ENCODE results near the gene SLC35F4.

Gene SLC35F4

GRCh38 chr14:57686304-57686703 is 179.6 kb downstream of the SLC35F4 start:
- in situ Hi-C loops (cut with MboI; ENCODE audit: low pct_unique_long_range_greater_than_20kb, low sequenced_read_pairs): no loop called here
- DNase-seq: no peak

GRCh38 chr14:57671021-57671420 is 194.9 kb downstream of the SLC35F4 start:
- in situ Hi-C loops (cut with MboI; ENCODE audit: low pct_unique_long_range_greater_than_20kb, low sequenced_read_pairs): no loop called here
- no peak for DNase-seq

GRCh38 chr14:57660208-57660607 is 205.7 kb downstream of the SLC35F4 start:
- no peak for DNase-seq
- in situ Hi-C loops (cut with MboI; ENCODE audit: low pct_unique_long_range_greater_than_20kb, low sequenced_read_pairs): no loop called here

- no peak for DNase-seq
- in situ Hi-C loops (cut with MboI; ENCODE audit: low pct_unique_long_range_greater_than_20kb, low sequenced_read_pairs): no loop called here
Observed at GRCh38 chr14:57659052-57659451, 206.8 kb downstream of the SLC35F4 start.

- in situ Hi-C loops (cut with MboI; ENCODE audit: low pct_unique_long_range_greater_than_20kb, low sequenced_read_pairs): no loop called here
- DNase-seq: no peak
Observed at GRCh38 chr14:57657487-57657886, 208.4 kb downstream of the SLC35F4 start.

DNA sequence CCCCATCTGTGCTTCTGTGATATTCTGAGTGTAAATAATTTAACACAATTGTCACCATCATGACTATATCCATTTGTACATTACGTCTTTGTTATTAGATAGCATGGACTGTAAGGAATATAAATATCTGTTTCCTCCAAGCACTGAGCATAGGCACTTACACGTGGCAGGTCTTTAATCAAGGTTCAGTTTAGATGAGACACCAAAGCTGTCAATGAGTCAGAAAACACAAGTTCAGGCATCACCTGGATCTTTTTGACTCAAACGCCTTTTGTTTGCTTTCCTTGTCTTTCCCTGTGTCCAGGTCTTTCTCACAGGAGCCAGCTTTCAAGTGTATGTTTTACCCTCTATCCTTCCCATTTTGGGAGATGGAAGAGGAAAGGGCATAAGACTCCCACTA is 209.0 kb downstream of the SLC35F4 start:
- no peak for DNase-seq
- in situ Hi-C loops (cut with MboI; ENCODE audit: low pct_unique_long_range_greater_than_20kb, low sequenced_read_pairs): no loop called here

GRCh38 chr14:57652769-57653168 is 213.1 kb downstream of the SLC35F4 start:
- in situ Hi-C loops (cut with MboI; ENCODE audit: low pct_unique_long_range_greater_than_20kb, low sequenced_read_pairs): no loop called here
- no peak for DNase-seq

DNA sequence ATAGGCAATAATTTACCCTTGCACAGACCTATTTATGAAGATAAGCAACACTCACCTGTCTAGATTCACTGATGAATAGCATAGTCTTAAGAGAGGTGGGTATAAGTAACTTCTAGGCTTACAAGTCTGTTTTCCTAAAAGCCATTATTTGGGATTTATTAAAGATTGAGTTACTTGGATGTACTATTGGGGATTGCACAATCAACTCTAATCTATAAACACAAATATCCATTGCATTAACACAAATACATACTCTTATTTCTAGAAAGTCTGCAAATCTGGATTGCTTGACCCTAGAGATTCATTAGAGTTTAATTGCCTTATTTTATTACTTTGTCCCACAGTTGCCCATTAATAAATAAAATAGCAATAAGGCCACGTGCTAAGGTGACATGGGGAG is 224.1 kb downstream of the SLC35F4 start:
- in situ Hi-C loops (cut with MboI; ENCODE audit: low pct_unique_long_range_greater_than_20kb, low sequenced_read_pairs): no loop called here
- no peak for DNase-seq

DNA sequence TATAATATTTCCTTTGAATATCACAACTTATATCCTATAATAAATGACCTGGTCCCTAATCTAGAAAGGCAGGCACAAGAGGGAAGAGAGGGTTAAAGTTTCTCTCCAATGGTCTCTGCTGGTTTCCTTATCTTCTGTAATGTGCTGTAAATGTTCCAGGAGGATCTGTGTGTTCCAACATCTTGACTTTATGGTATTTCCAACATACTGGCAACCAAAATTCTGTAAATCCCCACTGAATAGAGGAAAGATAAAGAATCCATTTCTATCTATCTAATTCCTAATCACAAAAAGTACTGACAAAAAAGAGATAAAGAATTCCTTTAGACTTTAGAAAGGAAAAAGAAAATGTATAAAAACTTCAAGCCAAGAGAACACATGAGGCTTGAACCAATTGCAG is 225.9 kb downstream of the SLC35F4 start:
- DNase-seq: no peak
- in situ Hi-C loops (cut with MboI; ENCODE audit: low pct_unique_long_range_greater_than_20kb, low sequenced_read_pairs): no loop called here

- in situ Hi-C loops (cut with MboI; ENCODE audit: low pct_unique_long_range_greater_than_20kb, low sequenced_read_pairs): no loop called here
- DNase-seq: no peak
Observed at GRCh38 chr14:57637901-57638300, 228.0 kb downstream of the SLC35F4 start.

DNA sequence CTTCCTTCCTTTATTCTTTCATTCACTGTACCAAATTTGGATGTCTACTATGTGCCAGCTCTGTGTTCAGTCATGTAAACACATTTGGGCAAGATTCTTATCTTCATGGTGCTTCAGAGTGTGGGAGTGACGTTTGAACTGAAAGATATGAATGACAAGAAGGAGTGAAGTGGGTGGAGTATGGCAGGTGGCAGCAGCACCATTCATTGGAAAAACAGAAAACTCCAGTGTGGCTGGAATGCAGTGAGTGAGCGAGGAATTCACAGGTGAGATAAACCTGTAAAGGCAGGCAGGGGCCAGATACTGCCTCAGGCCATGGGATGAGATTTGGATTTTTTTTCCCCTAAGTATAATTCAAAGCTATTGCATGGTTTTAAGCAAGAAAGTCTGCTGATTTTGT is 231.6 kb downstream of the SLC35F4 start:
- no peak for DNase-seq

DNA sequence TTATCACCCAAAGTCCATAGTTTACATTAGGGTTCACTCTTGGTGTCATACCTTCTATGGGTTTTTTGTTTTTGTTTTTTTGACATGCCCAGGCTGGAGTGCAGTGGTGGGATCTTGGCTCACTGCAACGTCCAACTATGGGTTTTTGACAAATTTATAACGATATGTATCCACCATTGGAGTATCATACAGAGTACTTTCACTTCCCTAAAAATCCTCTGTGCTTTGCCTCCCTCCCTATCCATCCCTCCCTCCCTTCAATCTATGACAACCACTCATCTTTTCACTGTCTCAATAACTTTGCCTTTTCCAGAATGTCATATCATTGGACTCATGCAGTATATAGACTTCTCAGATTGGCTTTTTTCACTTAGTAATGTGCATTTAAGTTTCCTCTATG is 233.2 kb downstream of the SLC35F4 start:
- in situ Hi-C loops (cut with MboI; ENCODE audit: low pct_unique_long_range_greater_than_20kb, low sequenced_read_pairs): no loop called here
- no peak for DNase-seq

More for the DNA sequence above, 231.6 kb downstream of the SLC35F4 start:
- in situ Hi-C loops (cut with MboI; ENCODE audit: low pct_unique_long_range_greater_than_20kb, low sequenced_read_pairs): no loop called here

- DNase-seq: no peak
- in situ Hi-C loops (cut with MboI; ENCODE audit: low pct_unique_long_range_greater_than_20kb, low sequenced_read_pairs): no loop called here
Observed at GRCh38 chr14:57617510-57617909, 248.4 kb downstream of the SLC35F4 start.

DNA sequence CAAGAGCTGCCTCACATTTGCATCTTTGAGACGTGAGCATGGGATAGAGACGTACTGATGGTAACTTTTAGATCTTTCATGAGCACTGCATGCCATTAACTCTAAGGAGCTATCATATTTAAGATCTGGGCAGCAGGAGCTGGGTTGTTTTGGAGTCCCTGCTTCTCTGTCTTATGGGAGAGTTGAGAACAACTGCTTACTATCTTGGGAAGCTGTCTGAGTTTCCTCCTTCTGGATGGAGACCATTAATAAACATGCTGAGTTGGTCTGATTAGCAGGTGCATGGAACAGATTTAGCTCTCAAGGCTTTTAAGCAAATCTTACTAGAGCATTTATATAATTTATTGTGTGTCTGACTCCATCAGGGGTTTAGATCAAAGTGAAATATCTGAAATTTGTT is 252.9 kb downstream of the SLC35F4 start:
- in situ Hi-C loops (cut with MboI; ENCODE audit: low pct_unique_long_range_greater_than_20kb, low sequenced_read_pairs): no loop called here
- no peak for DNase-seq

- no peak for DNase-seq
- in situ Hi-C loops (cut with MboI; ENCODE audit: low pct_unique_long_range_greater_than_20kb, low sequenced_read_pairs): no loop called here
Observed at GRCh38 chr14:57611555-57612075, 254.3 kb downstream of the SLC35F4 start.

DNA sequence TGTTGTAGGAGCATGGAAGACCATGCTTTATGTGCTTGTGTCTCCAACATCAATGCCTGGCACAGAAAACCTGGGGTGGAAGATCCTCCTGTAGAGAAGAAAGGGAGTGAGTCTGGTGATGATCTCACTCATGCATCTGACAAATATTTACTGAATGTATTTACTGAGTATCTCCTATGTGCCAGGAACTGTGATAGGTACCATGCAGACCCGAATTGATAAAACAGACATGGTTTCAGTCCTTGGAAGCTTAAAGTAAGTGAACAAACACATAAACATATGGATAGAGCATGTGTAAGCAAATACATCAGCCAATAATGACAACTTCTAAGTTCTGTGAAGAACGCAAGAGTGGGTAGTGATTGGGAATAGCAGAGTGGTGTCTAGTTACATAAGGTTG is 255.3 kb downstream of the SLC35F4 start:
- in situ Hi-C loops (cut with MboI; ENCODE audit: low pct_unique_long_range_greater_than_20kb, low sequenced_read_pairs): no loop called here
- no peak for DNase-seq

DNA sequence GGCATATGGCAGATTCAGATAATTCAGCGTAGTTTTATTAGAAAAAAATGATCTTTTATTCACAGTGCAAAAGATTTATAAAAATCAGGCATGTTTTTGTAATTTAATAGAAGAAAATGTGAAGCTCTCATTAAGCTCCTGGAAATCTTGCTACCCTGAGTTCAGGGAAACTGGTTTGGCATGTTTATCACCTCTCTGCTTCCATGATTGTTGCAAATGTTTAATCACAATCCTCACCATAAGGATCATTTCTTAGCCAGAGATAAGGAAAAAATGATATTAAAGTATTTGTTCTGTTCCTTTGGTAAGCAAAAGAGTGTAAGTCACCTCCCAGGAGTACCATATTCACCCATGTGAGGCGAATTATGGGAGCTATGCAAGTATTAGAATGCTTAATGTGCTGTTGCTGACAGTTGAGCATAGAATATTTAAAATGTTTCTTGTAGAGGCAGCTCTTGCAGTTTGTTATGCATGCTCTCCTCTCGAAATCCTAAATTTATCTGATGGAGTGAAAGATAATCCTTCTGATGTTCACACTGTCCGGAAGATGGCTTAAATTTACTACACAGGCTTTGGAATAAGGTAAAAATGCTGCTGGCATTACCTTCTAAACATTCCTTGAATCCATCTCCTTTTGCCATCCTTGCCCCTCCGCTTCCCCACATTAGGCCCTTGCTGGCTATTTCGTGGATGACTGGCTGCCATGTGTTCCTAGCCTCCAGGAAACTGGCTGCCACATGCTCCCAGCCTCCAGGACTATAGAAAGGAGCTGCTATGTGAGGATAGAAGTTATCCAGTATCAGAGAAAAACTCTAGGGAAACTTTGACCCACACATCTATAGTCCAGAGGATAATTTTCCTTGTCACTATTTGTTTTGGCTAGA is 256.5 kb downstream of the SLC35F4 start:
- in situ Hi-C loops (cut with MboI; ENCODE audit: low pct_unique_long_range_greater_than_20kb, low sequenced_read_pairs): no loop called here
- no peak for DNase-seq

- DNase-seq: no peak
- in situ Hi-C loops (cut with MboI; ENCODE audit: low pct_unique_long_range_greater_than_20kb, low sequenced_read_pairs): no loop called here
Observed at GRCh38 chr14:57607086-57607485, 258.8 kb downstream of the SLC35F4 start.

DNA sequence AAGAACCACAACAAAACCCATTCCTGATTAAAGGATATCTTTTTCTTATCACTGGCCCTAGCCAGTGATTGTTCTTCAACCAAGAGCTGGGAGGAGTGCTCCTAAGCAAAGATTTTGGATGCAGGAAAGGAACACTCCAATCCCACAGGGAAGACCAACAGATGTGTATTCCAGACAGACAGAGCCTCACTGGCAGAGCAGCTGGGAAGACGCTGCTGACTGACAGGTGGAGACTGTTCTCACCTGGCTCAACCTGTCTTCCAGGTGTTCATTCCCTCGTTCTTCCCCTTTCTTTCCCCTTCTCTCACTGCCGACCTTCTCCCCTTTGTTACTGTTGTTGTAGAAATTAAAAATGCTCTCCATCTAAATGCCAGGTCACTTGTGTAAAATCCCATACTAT is 282.5 kb downstream of the SLC35F4 start:
- in situ Hi-C loops (cut with MboI; ENCODE audit: low pct_unique_long_range_greater_than_20kb, low sequenced_read_pairs): no loop called here

GRCh38 chr14:57582746-57583145 is 283.1 kb downstream of the SLC35F4 start:
- no peak for DNase-seq
- in situ Hi-C loops (cut with MboI; ENCODE audit: low pct_unique_long_range_greater_than_20kb, low sequenced_read_pairs): no loop called here

More for the DNA sequence above, 282.5 kb downstream of the SLC35F4 start:
- DNase-seq: no peak

- in situ Hi-C loops (cut with MboI; ENCODE audit: low pct_unique_long_range_greater_than_20kb, low sequenced_read_pairs): no loop called here
- DNase-seq: no peak
Observed at GRCh38 chr14:57578801-57579200, 287.1 kb downstream of the SLC35F4 start.

All from KBM-7 (cell line).